OCI-LY7 (cell line): ENCODE data around the gene ELMO1. TPM values are rescaled to one million over a fixed set of nuclear protein-coding genes. Genes with fewer than 3 reads are reported as not detected.
A peak's percentile ranks its signal among the peaks of the same experiment; 100 is the strongest.

Experiments used
- BruUV-seq: library from RNA; stranded (reverse); fragments of 400-500 nt; replicated peaks from 2 replicates; lab custom pipeline; 2021; lab: Mats Ljungman, UMichigan
- CTCF ChIA-PET: fragments of 300-600 bp; sonication (Branson Sonifier 250); formaldehyde crosslinking; loops from one replicate; lab custom pipeline; 2022; ENCODE audit warnings: antibody characterized with exemption; ENCODE audit not compliant: unreplicated experiment; lab: Charles Lee
- POLR2A ChIA-PET: fragments of 300-600 bp; sonication (Branson Sonifier 250); formaldehyde crosslinking; loops from one replicate; lab custom pipeline; 2022; ENCODE audit warnings: antibody characterized with exemption; lab: Charles Lee
- DNase-seq: peaks from one replicate; pipeline ENCODE4 v3.0.0-alpha.2; 2015; ENCODE audit warnings: low spot score
- H2AFZ ChIP-seq: fragments of 200-600 bp; sonication (generic), shearing (Covaris generic); 2 replicates; pipeline ENCODE4 v1.6.1; 2014; ENCODE audit warnings: mild to moderate bottlenecking, antibody characterized with exemption, low read length, moderate library complexity
- H3K27ac ChIP-seq: fragments of 200-600 bp; sonication (generic); 2 replicates; pipeline ENCODE4 v1.5.1; 2014; ENCODE audit warnings: mixed run types, low read depth, mild to moderate bottlenecking, moderate library complexity, low read length, inconsistent platforms; ENCODE audit not compliant: poor library complexity, severe bottlenecking
- H3K36me3 ChIP-seq: fragments of 200-600 bp; sonication (generic); 2 replicates; pipeline ENCODE4 v1.6.1; 2014; ENCODE audit warnings: mild to moderate bottlenecking, antibody characterized with exemption, low read length, moderate library complexity, mixed read lengths; ENCODE audit not compliant: insufficient read depth
- H3K4me1 ChIP-seq: fragments of 200-600 bp; sonication (generic); 2 replicates; pipeline ENCODE4 v1.5.1; 2014; ENCODE audit warnings: mild to moderate bottlenecking, low read length; ENCODE audit not compliant: insufficient read depth, poor library complexity, severe bottlenecking
- H3K4me2 ChIP-seq: fragments of 200-600 bp; sonication (generic); 2 replicates; pipeline ENCODE4 v1.6.1; 2014; ENCODE audit warnings: mild to moderate bottlenecking, low read length
- H3K4me3 ChIP-seq: fragments of 200-600 bp; sonication (generic); 2 replicates; pipeline ENCODE4 v1.5.1; 2014; ENCODE audit warnings: mild to moderate bottlenecking, low read depth, low read length; ENCODE audit not compliant: poor library complexity, severe bottlenecking
- H3K79me2 ChIP-seq: fragments of 200-600 bp; sonication (generic); 2 replicates; pipeline ENCODE4 v1.6.1; 2016; ENCODE audit warnings: low read depth, mild to moderate bottlenecking, low read length, moderate library complexity, mixed read lengths; ENCODE audit not compliant: insufficient read depth
- H3K9me2 ChIP-seq: fragments of 200-600 bp; sonication (generic); 2 replicates; pipeline ENCODE4 v1.6.1; 2016; ENCODE audit warnings: mild to moderate bottlenecking, low read length, mixed read lengths; ENCODE audit not compliant: insufficient read depth
- H3K9me3 ChIP-seq: fragments of 200-600 bp; sonication (generic); 2 replicates; pipeline ENCODE4 v1.6.1; 2014; ENCODE audit warnings: mild to moderate bottlenecking, mixed run types, low read length, mixed read lengths
- H4K20me1 ChIP-seq: fragments of 200-600 bp; sonication (generic); 2 replicates; pipeline ENCODE4 v1.6.1; 2014; ENCODE audit warnings: mild to moderate bottlenecking, antibody characterized with exemption, low read length, moderate library complexity, mixed read lengths; ENCODE audit not compliant: insufficient read depth
- CTCF ChIP-seq: fragments of 200-600 bp; sonication (generic); conservative IDR thresholded peaks from 2 replicates; pipeline ENCODE4 v1.5.1; 2014; ENCODE audit warnings: mild to moderate bottlenecking, antibody characterized with exemption, low read length, moderate library complexity, mixed read lengths
- EZH2phosphoT487 ChIP-seq: fragments of 200-600 bp; sonication (generic); IDR thresholded peaks from 2 replicates; pipeline ENCODE4 v1.6.1; 2018; ENCODE audit warnings: low read depth, borderline replicate concordance, mild to moderate bottlenecking, mixed run types, antibody characterized with exemption, low read length, moderate library complexity, mixed read lengths
- intact Hi-C: fragments of 100-400 bp; cut with micrococcal nuclease; formaldehyde crosslinking; loops from one replicate; pipeline ENCODE4 v1.10.0; 2022; ENCODE audit not compliant: unreplicated experiment
- total RNA-seq, 2 experiments: library from RNA; depleted of rRNA in 1 of 2; stranded (reverse); fragments of >200 nt in 1 of 2; shearing (Covaris generic) in 1 of 2; gene quantifications; 2 replicates each; pipeline ENCODE4 v1.2.3, GENCODE V29; 2014 to 2022

The ELMO1 gene
- total RNA-seq, 2 experiments from 2014 or later = 101 to 103 TPM

DNA sequence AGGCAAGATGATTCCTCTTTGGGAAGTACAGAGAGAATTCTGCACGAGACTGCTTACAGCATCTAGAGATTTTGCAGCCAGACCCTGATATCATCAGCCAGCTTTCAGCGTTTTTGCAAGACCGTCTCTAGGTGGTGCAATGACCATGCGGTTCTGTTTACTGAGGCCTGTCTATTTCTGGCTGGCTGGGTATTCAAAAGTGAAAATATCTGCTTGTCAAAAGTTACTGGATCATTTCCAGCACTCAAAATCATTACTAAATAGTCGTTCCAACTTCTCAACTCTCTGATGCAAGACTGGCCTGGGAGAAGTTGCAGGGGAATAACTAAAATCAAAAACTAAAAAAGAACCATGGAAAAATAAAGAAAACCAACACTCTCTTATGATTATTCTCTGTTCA lies 240.1 kb downstream of the ELMO1 start:
- no peak overlapping the region for H3K4me2 ChIP-seq

GRCh38 chr7:37206192-37206591 lies 242.5 kb downstream of the ELMO1 start:
- H2AFZ ChIP-seq = no peak overlapping the region
- no TSS peak for BruUV-seq
- ChIA-PET POLR2A (no interaction called here), CTCF (no interaction called here)
- H3K4me3 ChIP-seq = no peak overlapping the region
- H3K27ac ChIP-seq = no peak overlapping the region
- DNase-seq = no peak
- no peaks in the 10 kb centered on the region for H3K9me3 ChIP-seq
- H3K79me2 ChIP-seq = no peaks in the 10 kb centered on the region
- intact Hi-C loops = no loop called here
- H3K36me3 ChIP-seq = peaks cover 80% of the 10 kb centered on the region
- H3K9me2 ChIP-seq = no peaks in the 10 kb centered on the region
- no peak overlapping the region for H3K4me2 ChIP-seq
- H4K20me1 ChIP-seq = peaks cover 3% of the 10 kb centered on the region
- H3K4me1 ChIP-seq = peaks cover 7% of the 10 kb centered on the region
- TF ChIP-seq EZH2phosphoT487 (no peak), CTCF (no peak)

More for the DNA sequence above, 240.1 kb downstream of the ELMO1 start:
- TF ChIP-seq EZH2phosphoT487 (no peak), CTCF (peak; percentile 56; the same call in 1 of the 2 replicates)
- peak; percentile 26 for DNase-seq
- Histone ChIP-seq H2AFZ (no peak overlapping the region), H3K4me1 (no peaks in the 10 kb centered on the region), H3K9me3 (no peaks in the 10 kb centered on the region), H3K79me2 (no peaks in the 10 kb centered on the region), H4K20me1 (no peaks in the 10 kb centered on the region; the same call in 1 of the 2 replicates), H3K27ac (no peak overlapping the region), H3K4me3 (no peak overlapping the region), H3K9me2 (no peaks in the 10 kb centered on the region), H3K36me3 (peaks cover 94% of the 10 kb centered on the region)
- CTCF ChIA-PET = no interaction called here
- BruUV-seq = no TSS peak
- POLR2A ChIA-PET = interaction anchor here (0.7 kb wide), 1 partner anchor 15 kb away, joined by 3 read pairs; no protein-coding TSS in a partner anchor
- intact Hi-C loops = no loop called here

- Histone ChIP-seq H4K20me1 (peaks cover 5% of the 10 kb centered on the region), H2AFZ (no peak overlapping the region), H3K9me2 (no peaks in the 10 kb centered on the region), H3K4me3 (no peak overlapping the region), H3K36me3 (peaks cover 75% of the 10 kb centered on the region), H3K9me3 (no peaks in the 10 kb centered on the region), H3K79me2 (no peaks in the 10 kb centered on the region), H3K27ac (no peak overlapping the region), H3K4me1 (peaks cover 14% of the 10 kb centered on the region), H3K4me2 (no peak overlapping the region)
- intact Hi-C loops = no loop called here
- DNase-seq = no peak
- BruUV-seq = no TSS peak
- ChIA-PET CTCF (interaction anchor here (1.2 kb wide), 1 partner anchor 29 kb away, joined by 3 read pairs; no protein-coding TSS in a partner anchor), POLR2A (no interaction called here)
- TF ChIP-seq CTCF = no peak
- no peak for TF ChIP-seq EZH2phosphoT487
Observed at GRCh38 chr7:37205451-37205850, 243.2 kb downstream of the ELMO1 start.
